DOHH2 (cell line): ENCODE results near the gene BTRC.

ENCODE experiments used
- EZH2phosphoT487 ChIP-seq: fragments of 200-600 bp; sonication (generic); IDR thresholded peaks from 2 replicates; pipeline ENCODE4 v1.6.1; 2017; ENCODE audit warnings: borderline replicate concordance, mild to moderate bottlenecking, antibody characterized with exemption, low read length, moderate library complexity, mixed read lengths
- TF ChIP-seq, protein P1 (sequence below): fragments of 200-600 bp; sonication (generic); IDR thresholded peaks from one replicate; pipeline ENCODE4 v1.5.1; 2014; ENCODE audit warnings: antibody characterized with exemption, mild to moderate bottlenecking, low read depth, low read length; ENCODE audit not compliant: poor library complexity, severe bottlenecking

DNA sequence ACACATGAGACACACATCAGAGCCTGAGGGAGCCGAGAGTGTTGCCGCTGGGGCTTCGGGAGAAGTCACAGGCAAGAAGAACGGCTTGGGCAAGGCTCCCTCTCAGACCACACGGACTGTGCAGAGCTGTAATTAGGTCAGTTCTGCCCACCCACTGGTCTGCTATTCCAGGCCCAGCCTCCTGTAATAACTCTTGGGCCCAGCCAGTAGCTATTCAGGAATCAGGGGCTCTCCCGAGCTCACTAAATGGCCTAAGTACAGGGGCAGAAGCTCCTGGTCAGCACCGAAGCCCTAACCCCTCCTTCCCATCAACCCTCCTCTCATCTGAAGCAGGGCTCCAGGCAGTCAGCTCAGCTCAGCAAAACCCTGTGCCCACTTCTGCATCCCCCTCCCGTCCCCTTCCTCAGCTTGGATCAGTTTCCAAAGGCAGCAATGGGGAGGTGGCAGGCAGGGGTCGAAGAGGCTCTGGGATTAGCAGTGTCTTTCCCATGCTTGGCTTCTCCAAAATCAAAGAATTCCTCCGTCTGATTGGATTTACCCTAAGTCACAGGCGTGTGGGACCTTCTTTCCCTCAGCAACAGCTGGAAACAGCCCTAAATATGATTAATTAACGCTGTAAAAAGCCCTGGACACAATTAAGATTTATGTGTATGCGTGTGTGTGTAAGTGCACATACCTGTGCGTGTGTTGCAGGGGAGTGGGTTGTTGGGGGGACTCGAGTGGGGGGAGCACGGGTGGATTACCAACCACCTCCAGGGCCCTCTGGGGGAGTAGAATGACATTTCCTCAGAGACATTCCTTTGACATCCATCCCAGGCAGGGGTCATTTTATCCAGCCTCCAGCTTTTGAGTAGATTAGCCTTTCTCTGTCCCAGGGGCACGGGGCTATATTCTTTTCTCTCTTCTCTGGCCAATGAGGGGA, 48.4 kb upstream of the BTRC start:
- TF ChIP-seq, protein P1, sequence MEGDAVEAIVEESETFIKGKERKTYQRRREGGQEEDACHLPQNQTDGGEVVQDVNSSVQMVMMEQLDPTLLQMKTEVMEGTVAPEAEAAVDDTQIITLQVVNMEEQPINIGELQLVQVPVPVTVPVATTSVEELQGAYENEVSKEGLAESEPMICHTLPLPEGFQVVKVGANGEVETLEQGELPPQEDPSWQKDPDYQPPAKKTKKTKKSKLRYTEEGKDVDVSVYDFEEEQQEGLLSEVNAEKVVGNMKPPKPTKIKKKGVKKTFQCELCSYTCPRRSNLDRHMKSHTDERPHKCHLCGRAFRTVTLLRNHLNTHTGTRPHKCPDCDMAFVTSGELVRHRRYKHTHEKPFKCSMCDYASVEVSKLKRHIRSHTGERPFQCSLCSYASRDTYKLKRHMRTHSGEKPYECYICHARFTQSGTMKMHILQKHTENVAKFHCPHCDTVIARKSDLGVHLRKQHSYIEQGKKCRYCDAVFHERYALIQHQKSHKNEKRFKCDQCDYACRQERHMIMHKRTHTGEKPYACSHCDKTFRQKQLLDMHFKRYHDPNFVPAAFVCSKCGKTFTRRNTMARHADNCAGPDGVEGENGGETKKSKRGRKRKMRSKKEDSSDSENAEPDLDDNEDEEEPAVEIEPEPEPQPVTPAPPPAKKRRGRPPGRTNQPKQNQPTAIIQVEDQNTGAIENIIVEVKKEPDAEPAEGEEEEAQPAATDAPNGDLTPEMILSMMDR, result no peak
- TF ChIP-seq EZH2phosphoT487, result no peak
